H9 (cell line): Measurements from ENCODE around the gene GLS2. TPM values are rescaled to one million over a fixed set of nuclear protein-coding genes. Genes with fewer than 3 reads are reported as not detected.

Experiments used
- DNase-seq: peaks from one replicate; pipeline ENCODE4 v3.0.0-alpha.2; 2017
- H2AFZ ChIP-seq: one replicate; pipeline ENCODE4 v1.6.1; 2013; ENCODE audit warnings: mild to moderate bottlenecking, low read length, control low read depth, moderate library complexity
- H2AK5ac ChIP-seq: 2 replicates; pipeline ENCODE4 v1.6.1; 2013; ENCODE audit warnings: low read length, control low read depth, mixed read lengths; ENCODE audit not compliant: insufficient read length
- H2BK120ac ChIP-seq: one replicate; pipeline ENCODE4 v1.6.1; 2013; ENCODE audit warnings: low read depth, mild to moderate bottlenecking, low read length, control low read depth, inconsistent platforms; ENCODE audit not compliant: poor library complexity, severe bottlenecking
- H2BK12ac ChIP-seq: 2 replicates; pipeline ENCODE4 v1.6.1; 2013; ENCODE audit warnings: low read length, control low read depth, mixed read lengths, low read depth; ENCODE audit not compliant: insufficient read length
- H2BK15ac ChIP-seq: 2 replicates; pipeline ENCODE4 v1.6.1; 2013; ENCODE audit warnings: low read depth, low read length, control low read depth
- H2BK20ac ChIP-seq: one replicate; pipeline ENCODE4 v1.6.1; 2013; ENCODE audit warnings: low read depth, mild to moderate bottlenecking, low read length, control low read depth, inconsistent platforms; ENCODE audit not compliant: poor library complexity, severe bottlenecking
- H2BK5ac ChIP-seq: 2 replicates; pipeline ENCODE4 v1.6.1; 2013; ENCODE audit warnings: low read length, control low read depth, mixed read lengths; ENCODE audit not compliant: insufficient read length
- H3K14ac ChIP-seq: 2 replicates; pipeline ENCODE4 v1.6.1; 2013; ENCODE audit warnings: low read length, control low read depth; ENCODE audit not compliant: insufficient read depth
- H3K18ac ChIP-seq: 2 replicates; pipeline ENCODE4 v1.6.1; 2013; ENCODE audit warnings: low read depth, mild to moderate bottlenecking, mixed read lengths, low read length, control low read depth; ENCODE audit not compliant: insufficient read length
- H3K23ac ChIP-seq: 2 replicates; pipeline ENCODE4 v1.6.1; 2013; ENCODE audit warnings: low read length, control low read depth, mixed read lengths, low read depth; ENCODE audit not compliant: insufficient read length
- H3K23me2 ChIP-seq: 2 replicates; pipeline ENCODE4 v1.6.1; 2013; ENCODE audit warnings: low read depth, mild to moderate bottlenecking, mixed read lengths, low read length, control low read depth; ENCODE audit not compliant: insufficient read length, poor library complexity, severe bottlenecking
- H3K27ac ChIP-seq: 2 replicates; pipeline ENCODE4 v1.5.1; 2013; ENCODE audit warnings: low read length, control low read depth, mixed read lengths, low read depth; ENCODE audit not compliant: insufficient read length
- H3K27me3 ChIP-seq: 2 replicates; pipeline ENCODE4 v1.6.1; 2013; ENCODE audit warnings: low read length, control low read depth, inconsistent platforms; ENCODE audit not compliant: insufficient read depth
- H3K4ac ChIP-seq: 2 replicates; pipeline ENCODE4 v1.6.1; 2013; ENCODE audit warnings: low read depth, mild to moderate bottlenecking, control low read depth, inconsistent platforms, low read length, moderate library complexity
- H3K4me1 ChIP-seq: 2 replicates; pipeline ENCODE4 v1.6.1; 2013; ENCODE audit warnings: low read length, control low read depth, inconsistent platforms; ENCODE audit not compliant: insufficient read depth
- H3K4me2 ChIP-seq: 2 replicates; pipeline ENCODE4 v1.6.1; 2013; ENCODE audit warnings: low read length, control low read depth, mixed read lengths; ENCODE audit not compliant: insufficient read length, insufficient read depth
- H3K56ac ChIP-seq: 2 replicates; pipeline ENCODE4 v1.6.1; 2013; ENCODE audit warnings: low read depth, mild to moderate bottlenecking, mixed read lengths, low read length, control low read depth; ENCODE audit not compliant: insufficient read length
- H3K79me1 ChIP-seq: 2 replicates; pipeline ENCODE4 v1.6.1; 2013; ENCODE audit warnings: low read depth, mild to moderate bottlenecking, moderate library complexity, low read length, control low read depth, inconsistent platforms; ENCODE audit not compliant: insufficient read depth, poor library complexity, severe bottlenecking
- H3K79me2 ChIP-seq: 2 replicates; pipeline ENCODE4 v1.6.1; 2013; ENCODE audit warnings: low read length, control low read depth, inconsistent platforms; ENCODE audit not compliant: insufficient read depth
- H3K9ac ChIP-seq: 2 replicates; pipeline ENCODE4 v1.6.1; 2013; ENCODE audit warnings: low read length, control low read depth, mixed read lengths; ENCODE audit not compliant: insufficient read length; ENCODE audit errors: extremely low read depth
- H3K9me3 ChIP-seq: one replicate; pipeline ENCODE4 v1.6.1; 2013; ENCODE audit warnings: low read depth, low read length, inconsistent platforms; ENCODE audit not compliant: control insufficient read depth
- H3T11ph ChIP-seq: one replicate; pipeline ENCODE4 v1.6.1; 2013; ENCODE audit warnings: mild to moderate bottlenecking, low read length, control low read depth, inconsistent platforms
- H4K20me1 ChIP-seq: one replicate; pipeline ENCODE4 v1.6.1; 2013; ENCODE audit not compliant: control insufficient read depth, insufficient read length, insufficient read depth
- H4K5ac ChIP-seq: 2 replicates; pipeline ENCODE4 v1.6.1; 2013; ENCODE audit warnings: low read depth, mild to moderate bottlenecking, mixed read lengths, low read length, control low read depth; ENCODE audit not compliant: insufficient read length
- H4K8ac ChIP-seq: replicated peaks from 2 replicates; pipeline ENCODE4 v1.6.1; 2013; ENCODE audit warnings: low read length, control low read depth, mixed read lengths, low read depth; ENCODE audit not compliant: insufficient read length
- H4K91ac ChIP-seq: 2 replicates; pipeline ENCODE4 v1.6.1; 2013; ENCODE audit warnings: low read depth, mild to moderate bottlenecking, moderate library complexity, mixed read lengths, low read length, control low read depth; ENCODE audit not compliant: insufficient read length
- H3K27ac Mint-ChIP-seq, 3 experiments: 2 replicates in 2 of 3; 3 replicates in 1 of 3; pipeline ENCODE4 v1.8.0; 2020 to 2021; ENCODE audit warnings: mixed read lengths in 3 of 3, mild to moderate bottlenecking in 1 of 3, moderate library complexity in 1 of 3
- H3K27me3 Mint-ChIP-seq: 2 replicates; pipeline ENCODE4 v1.8.0; 2021; ENCODE audit warnings: low read depth, mild to moderate bottlenecking, moderate library complexity, mixed read lengths
- H3K36me3 Mint-ChIP-seq, 3 experiments: 2 replicates in 2 of 3; 3 replicates in 1 of 3; pipeline ENCODE4 v1.8.0; 2020 to 2021; ENCODE audit warnings: low read depth in 3 of 3, mixed read lengths in 3 of 3; ENCODE audit not compliant: insufficient read depth in 1 of 3
- H3K4me1 Mint-ChIP-seq, 2 experiments: 2 replicates each; pipeline ENCODE4 v1.8.0; 2020; ENCODE audit warnings: mixed read lengths in 2 of 2
- H3K4me3 Mint-ChIP-seq, 2 experiments: 2 replicates in 1 of 2; 3 replicates in 1 of 2; pipeline ENCODE4 v1.8.0; 2020 to 2021; ENCODE audit warnings: mild to moderate bottlenecking in 2 of 2, mixed read lengths in 2 of 2, moderate library complexity in 1 of 2
- H3K9me3 Mint-ChIP-seq, 2 experiments: 2 replicates in 1 of 2; 3 replicates in 1 of 2; pipeline ENCODE4 v1.8.0; 2020; ENCODE audit warnings: mild to moderate bottlenecking in 2 of 2, mixed read lengths in 2 of 2, moderate library complexity in 1 of 2
- WGBS: extraction: QIAGEN DNeasy Blood & Tissue Kit; methylation state at CpG from one replicate; pipeline ENCODE4 v1.1.7; 2013; ENCODE audit warnings: missing lambda C conversion rate, low lambda C conversion rate, mixed read lengths; ENCODE audit not compliant: insufficient read length; ENCODE audit errors: extremely low coverage; 5-methylcytosine and 5-hydroxymethylcytosine counted together
- total RNA-seq: library from RNA; stranded (reverse); gene quantifications from 2 replicates; pipeline ENCODE4 v1.2.1, GENCODE V29; 2021
- TF ChIP-seq, protein P1 (sequence below): fragments of 200-600 bp; sonication (generic); conservative IDR thresholded peaks from 3 replicates; pipeline ENCODE4 v1.8.0; 2021; ENCODE audit warnings: antibody characterized with exemption, mild to moderate bottlenecking

The GLS2 gene
- total RNA-seq, 1 experiment from 2014 or later = 17.0 TPM

DNA sequence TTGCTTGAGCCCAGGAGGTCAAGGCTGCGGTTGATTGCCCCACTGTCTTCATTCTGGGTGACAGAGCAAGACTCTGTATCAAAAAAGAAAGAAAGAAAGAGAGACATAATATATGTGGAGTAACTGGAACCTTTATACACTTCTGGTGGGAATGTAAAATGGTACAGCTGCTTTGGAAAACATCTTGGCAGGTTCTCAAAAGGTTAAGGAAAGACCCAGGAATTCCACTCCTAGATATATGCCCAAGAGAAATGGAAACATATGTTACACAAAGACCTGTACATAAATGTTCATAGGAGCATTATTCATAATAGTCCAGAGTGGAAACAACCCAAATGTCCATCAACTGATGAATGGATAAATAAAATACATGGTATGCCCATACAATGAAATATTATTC, 40.9 kb upstream of the GLS2 start:
- Mint-ChIP-seq H3K9me3 (no peaks in the 10 kb centered on the region), H3K4me1 (peaks cover 14 to 15% of the 10 kb centered on the region in 2 experiments), H3K4me3 (no peak overlapping the region), H3K27me3 (no peaks in the 10 kb centered on the region), H3K27ac (no peak overlapping the region), H3K36me3 (no peaks in the 10 kb centered on the region)
- Histone ChIP-seq H2BK15ac (no peak overlapping the region), H4K8ac (no peak overlapping the region), H3K18ac (no peak overlapping the region), H4K91ac (no peak overlapping the region), H3K56ac (no peak overlapping the region), H3K9ac (no peak overlapping the region), H3K4me2 (no peak overlapping the region), H3K79me1 (peaks cover 3% of the 10 kb centered on the region), H4K20me1 (no peaks in the 10 kb centered on the region), H3K79me2 (peaks cover 2% of the 10 kb centered on the region; the same call in 1 of the 2 replicates), H2AFZ (no peak overlapping the region), H3K4me1 (no peaks in the 10 kb centered on the region; the same call in 1 of the 2 replicates), H3K23me2 (no peaks in the 10 kb centered on the region), H3T11ph (no peak overlapping the region), H3K14ac (no peak overlapping the region), H3K9me3 (no peaks in the 10 kb centered on the region), H2BK20ac (no peak overlapping the region), H3K4ac (no peak overlapping the region), H4K5ac (no peak overlapping the region), H2AK5ac (no peak overlapping the region), H2BK5ac (no peak overlapping the region), H3K23ac (no peak overlapping the region), H3K27ac (no peak overlapping the region), H3K27me3 (no peaks in the 10 kb centered on the region), H2BK120ac (no peak overlapping the region), H2BK12ac (no peak overlapping the region)
- TF ChIP-seq, protein P1, sequence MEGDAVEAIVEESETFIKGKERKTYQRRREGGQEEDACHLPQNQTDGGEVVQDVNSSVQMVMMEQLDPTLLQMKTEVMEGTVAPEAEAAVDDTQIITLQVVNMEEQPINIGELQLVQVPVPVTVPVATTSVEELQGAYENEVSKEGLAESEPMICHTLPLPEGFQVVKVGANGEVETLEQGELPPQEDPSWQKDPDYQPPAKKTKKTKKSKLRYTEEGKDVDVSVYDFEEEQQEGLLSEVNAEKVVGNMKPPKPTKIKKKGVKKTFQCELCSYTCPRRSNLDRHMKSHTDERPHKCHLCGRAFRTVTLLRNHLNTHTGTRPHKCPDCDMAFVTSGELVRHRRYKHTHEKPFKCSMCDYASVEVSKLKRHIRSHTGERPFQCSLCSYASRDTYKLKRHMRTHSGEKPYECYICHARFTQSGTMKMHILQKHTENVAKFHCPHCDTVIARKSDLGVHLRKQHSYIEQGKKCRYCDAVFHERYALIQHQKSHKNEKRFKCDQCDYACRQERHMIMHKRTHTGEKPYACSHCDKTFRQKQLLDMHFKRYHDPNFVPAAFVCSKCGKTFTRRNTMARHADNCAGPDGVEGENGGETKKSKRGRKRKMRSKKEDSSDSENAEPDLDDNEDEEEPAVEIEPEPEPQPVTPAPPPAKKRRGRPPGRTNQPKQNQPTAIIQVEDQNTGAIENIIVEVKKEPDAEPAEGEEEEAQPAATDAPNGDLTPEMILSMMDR = no peak
- no CpG with 5 or more reads among the region's 1 CpG for WGBS
- no peak for DNase-seq
